B cell (primary cell): ENCODE results near the gene FAM184B. TPM values are rescaled to one million over a fixed set of nuclear protein-coding genes. Genes with fewer than 3 reads are reported as not detected.

Experiments
- ATAC-seq: fragments of 200-7000 bp; cut with Tn5 transposase; one replicate; pipeline ENCODE4 v1.10.0; 2021; ENCODE audit warnings: low read depth, mild to moderate bottlenecking, moderate number of reproducible peaks, moderate library complexity
- CTCF ChIA-PET: fragments of 350-600 bp; sonication (Branson Sonifier 250); formaldehyde crosslinking; loops from one replicate; lab custom pipeline; 2021; ENCODE audit warnings: antibody characterized with exemption, inconsistent platforms; lab: Charles Lee
- POLR2A ChIA-PET: fragments of 350-600 bp; sonication (Branson Sonifier 250); formaldehyde crosslinking; loops from one replicate; lab custom pipeline; 2021; ENCODE audit warnings: antibody characterized with exemption; lab: Charles Lee
- DNase-seq: peaks from one replicate; pipeline ENCODE4 v3.0.0; 2013
- H2AFZ ChIP-seq: 2 replicates; pipeline ENCODE4 v1.6.1; 2012; ENCODE audit warnings: mild to moderate bottlenecking, low read depth, low read length; ENCODE audit not compliant: insufficient read depth, poor library complexity, severe bottlenecking
- H3K27ac ChIP-seq, 2 donors: 1 replicate in 1 of 2; 2 replicates in 1 of 2; pipeline ENCODE4 v1.5.1; 2012 to 2013; ENCODE audit warnings: low read length in 2 of 2, mild to moderate bottlenecking in 2 of 2, moderate library complexity in 1 of 2
- H3K27me3 ChIP-seq, 4 experiments: fragments of 200-600 bp in 1 of 4; sonication (generic) in 1 of 4; replicated peaks in 1 of 4; 1 replicate in 2 of 4; 2 replicates in 2 of 4; pipeline versions ENCODE4 v1.6.1 to v1.7.0; 2013 to 2016; ENCODE audit warnings: low read length in 3 of 4, mild to moderate bottlenecking in 2 of 4, mixed read lengths in 1 of 4, moderate library complexity in 1 of 4; ENCODE audit not compliant: insufficient read depth in 4 of 4, control insufficient read depth in 3 of 4; ENCODE audit errors: control extremely low read depth in 1 of 4
- H3K36me3 ChIP-seq, 2 experiments: replicated peaks in 1 of 2; 1 replicate in 1 of 2; 2 replicates in 1 of 2; pipeline versions ENCODE4 v1.6.1 to v1.7.1; 2013; ENCODE audit warnings: low read length in 1 of 2; ENCODE audit not compliant: insufficient read depth in 2 of 2, control insufficient read depth in 1 of 2; ENCODE audit errors: control extremely low read depth in 1 of 2, extremely low read depth in 1 of 2
- H3K4me1 ChIP-seq, 2 donors: fragments of 200-600 bp in 1 of 2; sonication (generic) in 1 of 2; 1 replicate in 1 of 2; 2 replicates in 1 of 2; pipeline versions ENCODE4 v1.5.1 to v1.6.1; 2013 to 2017; ENCODE audit warnings: low read length in 2 of 2; ENCODE audit not compliant: control insufficient read depth in 2 of 2, insufficient read depth in 2 of 2
- H3K4me2 ChIP-seq: replicated peaks from 2 replicates; pipeline ENCODE3; 2012; ENCODE audit warnings: mild to moderate bottlenecking, low read depth, low read length; ENCODE audit not compliant: poor library complexity, severe bottlenecking
- H3K4me3 ChIP-seq, 5 experiments: fragments of 200-600 bp in 1 of 5; sonication (generic) in 1 of 5; 1 replicate in 3 of 5; 2 replicates in 2 of 5; pipeline versions ENCODE4 v1.5.1 to v1.7.0; 2011 to 2016; ENCODE audit warnings: low read length in 4 of 5, mild to moderate bottlenecking in 4 of 5, low read depth in 2 of 5, control low read depth in 1 of 5, moderate library complexity in 1 of 5; ENCODE audit not compliant: insufficient read depth in 1 of 5; ENCODE audit errors: control extremely low read depth in 1 of 5, extremely low read depth in 1 of 5
- H3K79me2 ChIP-seq: fragments of 200-600 bp; sonication (generic); one replicate; pipeline ENCODE4 v1.6.0; 2016; ENCODE audit warnings: low read length; ENCODE audit not compliant: control insufficient read depth, insufficient read depth
- H3K9ac ChIP-seq: fragments of 200-600 bp; sonication (generic); 2 replicates; pipeline ENCODE4 v1.6.1; 2017; ENCODE audit warnings: mild to moderate bottlenecking, low read length, moderate library complexity
- H3K9me3 ChIP-seq, 3 donors: one replicate each; pipeline versions ENCODE4 v1.6.1 to v1.7.1; 2013; ENCODE audit warnings: low read length in 2 of 3; ENCODE audit not compliant: control insufficient read depth in 2 of 3, insufficient read depth in 1 of 3; ENCODE audit errors: control extremely low read depth in 1 of 3
- H4K20me1 ChIP-seq: 2 replicates; pipeline ENCODE4 v1.6.0; 2012; ENCODE audit warnings: mild to moderate bottlenecking, low read length; ENCODE audit not compliant: insufficient read depth, control insufficient read depth, poor library complexity, severe bottlenecking
- H3K27ac Mint-ChIP-seq: one replicate; pipeline ENCODE4 v1.8.0; 2021; ENCODE audit warnings: mixed read lengths
- H3K27me3 Mint-ChIP-seq: one replicate; pipeline ENCODE4 v1.8.0; 2021; ENCODE audit warnings: mixed read lengths
- H3K4me1 Mint-ChIP-seq: one replicate; pipeline ENCODE4 v1.8.0; 2021; ENCODE audit warnings: mixed read lengths
- H3K4me3 Mint-ChIP-seq: one replicate; pipeline ENCODE4 v1.8.0; 2021; ENCODE audit warnings: mixed read lengths
- H3K9me3 Mint-ChIP-seq: one replicate; pipeline ENCODE4 v1.8.0; 2022; ENCODE audit warnings: mixed read lengths; ENCODE audit not compliant: insufficient read depth
- CTCF ChIP-seq: fragments of 200-600 bp; IDR thresholded peaks from one replicate; pipeline ENCODE4 v1.8.0; 2022; ENCODE audit warnings: antibody characterized with exemption, mild to moderate bottlenecking
- EZH2 ChIP-seq: IDR thresholded peaks from 2 replicates; pipeline ENCODE4 v1.6.1; 2012; ENCODE audit warnings: borderline replicate concordance, low read depth, mild to moderate bottlenecking, moderate library complexity, low read length; ENCODE audit not compliant: insufficient read depth, poor library complexity, severe bottlenecking
- WGBS: methylation state at CpG from one replicate; pipeline ENCODE4 v1.1.5; 2013; ENCODE audit warnings: missing lambda C conversion rate; ENCODE audit not compliant: insufficient coverage; 5-methylcytosine and 5-hydroxymethylcytosine counted together
- intact Hi-C: fragments of 100-400 bp; cut with micrococcal nuclease; formaldehyde crosslinking; loops from one replicate; pipeline ENCODE4 v1.10.0; 2022
- polyA plus RNA-seq: library from polyadenylated mRNA; depleted of rRNA; stranded (reverse); fragments of >200 nt; gene quantifications from 2 replicates; pipeline ENCODE4 v1.2.3, GENCODE V29; 2012
- total RNA-seq, 2 donors: library from RNA; stranded (reverse); fragments of 120-200 nt in 1 of 2; gene quantifications; 1 replicate in 1 of 2; 2 replicates in 1 of 2; pipeline versions ENCODE4 v1.2.3 to v1.2.4, GENCODE V29; 2013 to 2022

Gene FAM184B
- total and polyA plus RNA-seq, 2 donors (not counting 1 experiment from before 2014, with no cell fraction given), result not detected

- POLR2A ChIA-PET, result no interaction called here
- CTCF ChIA-PET, result interaction anchor here (1.0 kb wide), 1 partner anchor 47 kb away, joined by 3 read pairs; the partner anchor contains the start of gene DCAF16
- Histone ChIP-seq H2AFZ (no peak overlapping the region), H3K4me1 (no peaks in the 10 kb centered on the region), H3K9me3 (peaks cover 0 to 8% (median 0%) of the 10 kb centered on the region in 3 donors), H3K36me3 (no peaks in the 10 kb centered on the region), H3K9ac (no peak overlapping the region), H3K27me3 (no peaks in the 10 kb centered on the region), H3K4me2 (no peak overlapping the region), H4K20me1 (no peaks in the 10 kb centered on the region), H3K4me3 (no peak overlapping the region), H3K79me2 (no peaks in the 10 kb centered on the region), H3K27ac (no peak overlapping the region)
- TF ChIP-seq EZH2 (no peak), CTCF (no peak)
- Mint-ChIP-seq H3K9me3 (no peaks in the 10 kb centered on the region), H3K4me1 (no peaks in the 10 kb centered on the region), H3K4me3 (no peak overlapping the region), H3K27ac (no peak overlapping the region), H3K27me3 (peaks cover 11% of the 10 kb centered on the region)
- ATAC-seq, result no peak
- no peak for DNase-seq
- WGBS, result 95% methylated on average over 3 of the region's 3 CpGs
- intact Hi-C loops, result no loop called here
Measured at GRCh38 chr4:17763416-17763815, 18.0 kb downstream of the FAM184B start.

- CTCF ChIA-PET, result interaction anchor here (1.0 kb wide), 1 partner anchor 47 kb away, joined by 3 read pairs; the partner anchor contains the start of gene DCAF16
- H3K27ac ChIP-seq, result no peak overlapping the region
- H3K4me1 Mint-ChIP-seq, result no peaks in the 10 kb centered on the region
- no peaks in the 10 kb centered on the region for H3K27me3 ChIP-seq
- no peak for DNase-seq
- H3K4me1 ChIP-seq, result no peaks in the 10 kb centered on the region
- H3K27ac Mint-ChIP-seq, result no peak overlapping the region
- H3K9ac ChIP-seq, result no peak overlapping the region
- H3K4me2 ChIP-seq, result no peak overlapping the region
- TF ChIP-seq CTCF (no peak), EZH2 (no peak)
- no peaks in the 10 kb centered on the region for H3K79me2 ChIP-seq
- peaks cover 0 to 8% (median 0%) of the 10 kb centered on the region in 3 donors for H3K9me3 ChIP-seq
- intact Hi-C loops, result no loop called here
- H3K9me3 Mint-ChIP-seq, result no peaks in the 10 kb centered on the region
- no peak overlapping the region for H2AFZ ChIP-seq
- no peaks in the 10 kb centered on the region for H3K36me3 ChIP-seq
- 94% methylated on average over 1 of the region's 1 CpG for WGBS
- H3K4me3 ChIP-seq, result no peak overlapping the region
- H3K27me3 Mint-ChIP-seq, result peaks cover 11% of the 10 kb centered on the region
- H3K4me3 Mint-ChIP-seq, result no peak overlapping the region
- POLR2A ChIA-PET, result no interaction called here
- no peaks in the 10 kb centered on the region for H4K20me1 ChIP-seq
- ATAC-seq, result no peak
Measured at GRCh38 chr4:17762726-17763125, 18.7 kb downstream of the FAM184B start.
